ENCODE measurements around the gene NR2F6. TPM values are rescaled to one million over a fixed set of nuclear protein-coding genes. Genes with fewer than 3 reads are reported as not detected.

The NR2F6 gene
- total RNA-seq, 1 experiment from 2014 or later, result 26.3 TPM

- no peaks in the 10 kb centered on the region for H3K9me3 ChIP-seq (ENCODE audit: low read depth, low read length, poor library complexity, severe bottlenecking)
- H3K27ac ChIP-seq (ENCODE audit: low read depth, low read length, poor library complexity, severe bottlenecking), result peak within 1 kb of the TSS; percentile 77
- DNase-seq (ENCODE audit: low spot score), result peak; percentile 99
- H3K36me3 ChIP-seq (ENCODE audit: insufficient read depth, low read length, poor library complexity, severe bottlenecking), result peaks cover 16% of the 10 kb centered on the region
- ChIA-PET CTCF (interaction anchor here (0.6 kb wide), 1 partner anchor 12 kb away, joined by 3 read pairs; no protein-coding TSS in a partner anchor), POLR2A (ENCODE audit: low non-redundant PET) (interaction anchor here (0.6 kb wide), 1 partner anchor 38 kb away, joined by 21 read pairs; no protein-coding TSS in a partner anchor)
- H3K4me3 ChIP-seq (ENCODE audit: low read depth, low read length, poor library complexity, severe bottlenecking), result peak within 1 kb of the TSS; percentile 85
- BruUV-seq (replicated peaks), result no TSS peak
- no peak for TF ChIP-seq EZH2 (IDR thresholded peaks at IDR 0.05; ENCODE audit: borderline replicate concordance, low read depth, low read length, poor library complexity, severe bottlenecking)
- TF ChIP-seq CTCF (conservative IDR thresholded peaks at IDR 0.05; ENCODE audit: low read depth, low read length), result no peak
- H3K27me3 ChIP-seq (replicated peaks; ENCODE audit: insufficient read depth, low read depth, low read length, poor library complexity), result no peaks in the 10 kb centered on the region
- H3K4me1 ChIP-seq (ENCODE audit: insufficient read depth, low read length, poor library complexity, severe bottlenecking), result peaks cover 6% of the 10 kb centered on the region
- intact Hi-C loops (cut with micrococcal nuclease; ENCODE audit: unreplicated experiment), result no loop called here
These were observed 21.5 kb upstream of the NR2F6 start, which contains the start of gene BABAM1 for GRCh38 chr19:17266975-17267788. BABAM1 (plus strand) TSS chr19:17267443; CDS start chr19:17268807, 1,364 bp downstream.

DNA sequence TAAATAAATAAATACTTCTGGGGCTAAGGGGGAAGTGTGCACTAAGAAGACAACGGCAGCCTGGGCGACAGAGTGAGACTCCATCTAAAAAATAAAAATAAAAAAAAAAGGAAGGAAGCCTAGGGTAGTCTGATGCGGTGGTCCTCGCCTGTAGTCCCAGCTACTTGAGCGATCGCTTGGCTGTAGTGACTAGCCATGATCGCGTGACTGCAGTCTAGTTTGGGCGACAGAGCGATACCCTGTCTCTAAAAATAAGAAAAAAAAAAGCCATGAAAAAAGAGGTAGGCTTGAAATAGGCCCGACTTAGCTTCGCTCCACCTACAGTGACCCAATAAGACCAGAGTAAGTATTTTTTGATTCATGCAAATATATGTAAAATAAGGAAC is 20.9 kb upstream of the NR2F6 start:
- no peak overlapping the region for H3K4me3 ChIP-seq (ENCODE audit: low read depth, low read length, poor library complexity, severe bottlenecking)
- POLR2A ChIA-PET (ENCODE audit: low non-redundant PET), result interaction anchor here (0.5 kb wide), 1 partner anchor 96 kb away, joined by 3 read pairs; no protein-coding TSS in a partner anchor
- intact Hi-C loops (cut with micrococcal nuclease; ENCODE audit: unreplicated experiment), result no loop called here
- no peak for TF ChIP-seq CTCF (conservative IDR thresholded peaks at IDR 0.05; ENCODE audit: low read depth, low read length)
- TF ChIP-seq EZH2 (IDR thresholded peaks at IDR 0.05; ENCODE audit: borderline replicate concordance, low read depth, low read length, poor library complexity, severe bottlenecking), result no peak
- CTCF ChIA-PET, result interaction anchor here (0.6 kb wide), 1 partner anchor 13 kb away, joined by 3 read pairs; no protein-coding TSS in a partner anchor
- no TSS peak for BruUV-seq (replicated peaks)
- H3K27me3 ChIP-seq (replicated peaks; ENCODE audit: insufficient read depth, low read depth, low read length, poor library complexity), result no peaks in the 10 kb centered on the region
- no peak overlapping the region for H3K27ac ChIP-seq (ENCODE audit: low read depth, low read length, poor library complexity, severe bottlenecking)
- H3K36me3 ChIP-seq (ENCODE audit: insufficient read depth, low read length, poor library complexity, severe bottlenecking), result peaks cover 14% of the 10 kb centered on the region
- H3K9me3 ChIP-seq (ENCODE audit: low read depth, low read length, poor library complexity, severe bottlenecking), result no peaks in the 10 kb centered on the region
- H3K4me1 ChIP-seq (ENCODE audit: insufficient read depth, low read length, poor library complexity, severe bottlenecking), result peaks cover 6% of the 10 kb centered on the region
- DNase-seq (ENCODE audit: low spot score), result no peak

- BruUV-seq (replicated peaks), result no TSS peak
- intact Hi-C loops (cut with micrococcal nuclease; ENCODE audit: unreplicated experiment), result no loop called here
- CTCF ChIA-PET, result no interaction called here
These were observed 20.3 kb upstream of the NR2F6 start for GRCh38 chr19:17266026-17266425.

More at GRCh38 chr19:17266026-17266425, 20.3 kb upstream of the NR2F6 start:
- no peaks in the 10 kb centered on the region for H3K9me3 ChIP-seq (ENCODE audit: low read depth, low read length, poor library complexity, severe bottlenecking)
- H3K4me1 ChIP-seq (ENCODE audit: insufficient read depth, low read length, poor library complexity, severe bottlenecking), result peaks cover 6% of the 10 kb centered on the region
- H3K27ac ChIP-seq (ENCODE audit: low read depth, low read length, poor library complexity, severe bottlenecking), result no peak overlapping the region
- no peak overlapping the region for H3K4me3 ChIP-seq (ENCODE audit: low read depth, low read length, poor library complexity, severe bottlenecking)
- no peak for DNase-seq (ENCODE audit: low spot score)
- POLR2A ChIA-PET (ENCODE audit: low non-redundant PET), result interaction anchor here (0.5 kb wide), 1 partner anchor 96 kb away, joined by 3 read pairs; no protein-coding TSS in a partner anchor
- no peak for TF ChIP-seq EZH2 (IDR thresholded peaks at IDR 0.05; ENCODE audit: borderline replicate concordance, low read depth, low read length, poor library complexity, severe bottlenecking)
- no peak for TF ChIP-seq CTCF (conservative IDR thresholded peaks at IDR 0.05; ENCODE audit: low read depth, low read length)
- no peaks in the 10 kb centered on the region for H3K27me3 ChIP-seq (replicated peaks; ENCODE audit: insufficient read depth, low read depth, low read length, poor library complexity)
- peaks cover 8% of the 10 kb centered on the region for H3K36me3 ChIP-seq (ENCODE audit: insufficient read depth, low read length, poor library complexity, severe bottlenecking)
